H9 (cell line): ENCODE results near the gene GDI2. TPM values are rescaled to one million over a fixed set of nuclear protein-coding genes. Genes with fewer than 3 reads are reported as not detected.

Experiments
- DNase-seq: peaks from one replicate; pipeline ENCODE4 v3.0.0-alpha.2; 2017
- H2AFZ ChIP-seq: one replicate; pipeline ENCODE4 v1.6.1; 2013; ENCODE audit warnings: mild to moderate bottlenecking, low read length, control low read depth, moderate library complexity
- H2AK5ac ChIP-seq: 2 replicates; pipeline ENCODE4 v1.6.1; 2013; ENCODE audit warnings: low read length, control low read depth, mixed read lengths; ENCODE audit not compliant: insufficient read length
- H2BK120ac ChIP-seq: one replicate; pipeline ENCODE4 v1.6.1; 2013; ENCODE audit warnings: low read depth, mild to moderate bottlenecking, low read length, control low read depth, inconsistent platforms; ENCODE audit not compliant: poor library complexity, severe bottlenecking
- H2BK12ac ChIP-seq: 2 replicates; pipeline ENCODE4 v1.6.1; 2013; ENCODE audit warnings: low read length, control low read depth, mixed read lengths, low read depth; ENCODE audit not compliant: insufficient read length
- H2BK15ac ChIP-seq: 2 replicates; pipeline ENCODE4 v1.6.1; 2013; ENCODE audit warnings: low read depth, low read length, control low read depth
- H2BK20ac ChIP-seq: one replicate; pipeline ENCODE4 v1.6.1; 2013; ENCODE audit warnings: low read depth, mild to moderate bottlenecking, low read length, control low read depth, inconsistent platforms; ENCODE audit not compliant: poor library complexity, severe bottlenecking
- H2BK5ac ChIP-seq: 2 replicates; pipeline ENCODE4 v1.6.1; 2013; ENCODE audit warnings: low read length, control low read depth, mixed read lengths; ENCODE audit not compliant: insufficient read length
- H3K14ac ChIP-seq: 2 replicates; pipeline ENCODE4 v1.6.1; 2013; ENCODE audit warnings: low read length, control low read depth; ENCODE audit not compliant: insufficient read depth
- H3K18ac ChIP-seq: 2 replicates; pipeline ENCODE4 v1.6.1; 2013; ENCODE audit warnings: low read depth, mild to moderate bottlenecking, mixed read lengths, low read length, control low read depth; ENCODE audit not compliant: insufficient read length
- H3K23ac ChIP-seq: 2 replicates; pipeline ENCODE4 v1.6.1; 2013; ENCODE audit warnings: low read length, control low read depth, mixed read lengths, low read depth; ENCODE audit not compliant: insufficient read length
- H3K23me2 ChIP-seq: 2 replicates; pipeline ENCODE4 v1.6.1; 2013; ENCODE audit warnings: low read depth, mild to moderate bottlenecking, mixed read lengths, low read length, control low read depth; ENCODE audit not compliant: insufficient read length, poor library complexity, severe bottlenecking
- H3K27ac ChIP-seq: 2 replicates; pipeline ENCODE4 v1.5.1; 2013; ENCODE audit warnings: low read length, control low read depth, mixed read lengths, low read depth; ENCODE audit not compliant: insufficient read length
- H3K27me3 ChIP-seq: 2 replicates; pipeline ENCODE4 v1.6.1; 2013; ENCODE audit warnings: low read length, control low read depth, inconsistent platforms; ENCODE audit not compliant: insufficient read depth
- H3K4ac ChIP-seq: 2 replicates; pipeline ENCODE4 v1.6.1; 2013; ENCODE audit warnings: low read depth, mild to moderate bottlenecking, control low read depth, inconsistent platforms, low read length, moderate library complexity
- H3K4me1 ChIP-seq: 2 replicates; pipeline ENCODE4 v1.6.1; 2013; ENCODE audit warnings: low read length, control low read depth, inconsistent platforms; ENCODE audit not compliant: insufficient read depth
- H3K4me2 ChIP-seq: 2 replicates; pipeline ENCODE4 v1.6.1; 2013; ENCODE audit warnings: low read length, control low read depth, mixed read lengths; ENCODE audit not compliant: insufficient read length, insufficient read depth
- H3K56ac ChIP-seq: 2 replicates; pipeline ENCODE4 v1.6.1; 2013; ENCODE audit warnings: low read depth, mild to moderate bottlenecking, mixed read lengths, low read length, control low read depth; ENCODE audit not compliant: insufficient read length
- H3K79me1 ChIP-seq: 2 replicates; pipeline ENCODE4 v1.6.1; 2013; ENCODE audit warnings: low read depth, mild to moderate bottlenecking, moderate library complexity, low read length, control low read depth, inconsistent platforms; ENCODE audit not compliant: insufficient read depth, poor library complexity, severe bottlenecking
- H3K79me2 ChIP-seq: 2 replicates; pipeline ENCODE4 v1.6.1; 2013; ENCODE audit warnings: low read length, control low read depth, inconsistent platforms; ENCODE audit not compliant: insufficient read depth
- H3K9ac ChIP-seq: 2 replicates; pipeline ENCODE4 v1.6.1; 2013; ENCODE audit warnings: low read length, control low read depth, mixed read lengths; ENCODE audit not compliant: insufficient read length; ENCODE audit errors: extremely low read depth
- H3K9me3 ChIP-seq: one replicate; pipeline ENCODE4 v1.6.1; 2013; ENCODE audit warnings: low read depth, low read length, inconsistent platforms; ENCODE audit not compliant: control insufficient read depth
- H3T11ph ChIP-seq: one replicate; pipeline ENCODE4 v1.6.1; 2013; ENCODE audit warnings: mild to moderate bottlenecking, low read length, control low read depth, inconsistent platforms
- H4K20me1 ChIP-seq: one replicate; pipeline ENCODE4 v1.6.1; 2013; ENCODE audit not compliant: control insufficient read depth, insufficient read length, insufficient read depth
- H4K5ac ChIP-seq: 2 replicates; pipeline ENCODE4 v1.6.1; 2013; ENCODE audit warnings: low read depth, mild to moderate bottlenecking, mixed read lengths, low read length, control low read depth; ENCODE audit not compliant: insufficient read length
- H4K8ac ChIP-seq: replicated peaks from 2 replicates; pipeline ENCODE4 v1.6.1; 2013; ENCODE audit warnings: low read length, control low read depth, mixed read lengths, low read depth; ENCODE audit not compliant: insufficient read length
- H4K91ac ChIP-seq: 2 replicates; pipeline ENCODE4 v1.6.1; 2013; ENCODE audit warnings: low read depth, mild to moderate bottlenecking, moderate library complexity, mixed read lengths, low read length, control low read depth; ENCODE audit not compliant: insufficient read length
- H3K27ac Mint-ChIP-seq, 3 experiments: 2 replicates in 2 of 3; 3 replicates in 1 of 3; pipeline ENCODE4 v1.8.0; 2020 to 2021; ENCODE audit warnings: mixed read lengths in 3 of 3, mild to moderate bottlenecking in 1 of 3, moderate library complexity in 1 of 3
- H3K27me3 Mint-ChIP-seq: 2 replicates; pipeline ENCODE4 v1.8.0; 2021; ENCODE audit warnings: low read depth, mild to moderate bottlenecking, moderate library complexity, mixed read lengths
- H3K36me3 Mint-ChIP-seq, 3 experiments: 2 replicates in 2 of 3; 3 replicates in 1 of 3; pipeline ENCODE4 v1.8.0; 2020 to 2021; ENCODE audit warnings: low read depth in 3 of 3, mixed read lengths in 3 of 3; ENCODE audit not compliant: insufficient read depth in 1 of 3
- H3K4me1 Mint-ChIP-seq, 2 experiments: 2 replicates each; pipeline ENCODE4 v1.8.0; 2020; ENCODE audit warnings: mixed read lengths in 2 of 2
- H3K4me3 Mint-ChIP-seq, 2 experiments: 2 replicates in 1 of 2; 3 replicates in 1 of 2; pipeline ENCODE4 v1.8.0; 2020 to 2021; ENCODE audit warnings: mild to moderate bottlenecking in 2 of 2, mixed read lengths in 2 of 2, moderate library complexity in 1 of 2
- H3K9me3 Mint-ChIP-seq, 2 experiments: 2 replicates in 1 of 2; 3 replicates in 1 of 2; pipeline ENCODE4 v1.8.0; 2020; ENCODE audit warnings: mild to moderate bottlenecking in 2 of 2, mixed read lengths in 2 of 2, moderate library complexity in 1 of 2
- WGBS: extraction: QIAGEN DNeasy Blood & Tissue Kit; methylation state at CpG from one replicate; pipeline ENCODE4 v1.1.7; 2013; ENCODE audit warnings: missing lambda C conversion rate, low lambda C conversion rate, mixed read lengths; ENCODE audit not compliant: insufficient read length; ENCODE audit errors: extremely low coverage; 5-methylcytosine and 5-hydroxymethylcytosine counted together
- total RNA-seq: library from RNA; stranded (reverse); gene quantifications from 2 replicates; pipeline ENCODE4 v1.2.1, GENCODE V29; 2021
- TF ChIP-seq, protein P1 (sequence below): fragments of 200-600 bp; sonication (generic); conservative IDR thresholded peaks from 3 replicates; pipeline ENCODE4 v1.8.0; 2021; ENCODE audit warnings: antibody characterized with exemption, mild to moderate bottlenecking

Gene GDI2
- total RNA-seq, 1 experiment from 2014 or later, result 351 TPM

DNA sequence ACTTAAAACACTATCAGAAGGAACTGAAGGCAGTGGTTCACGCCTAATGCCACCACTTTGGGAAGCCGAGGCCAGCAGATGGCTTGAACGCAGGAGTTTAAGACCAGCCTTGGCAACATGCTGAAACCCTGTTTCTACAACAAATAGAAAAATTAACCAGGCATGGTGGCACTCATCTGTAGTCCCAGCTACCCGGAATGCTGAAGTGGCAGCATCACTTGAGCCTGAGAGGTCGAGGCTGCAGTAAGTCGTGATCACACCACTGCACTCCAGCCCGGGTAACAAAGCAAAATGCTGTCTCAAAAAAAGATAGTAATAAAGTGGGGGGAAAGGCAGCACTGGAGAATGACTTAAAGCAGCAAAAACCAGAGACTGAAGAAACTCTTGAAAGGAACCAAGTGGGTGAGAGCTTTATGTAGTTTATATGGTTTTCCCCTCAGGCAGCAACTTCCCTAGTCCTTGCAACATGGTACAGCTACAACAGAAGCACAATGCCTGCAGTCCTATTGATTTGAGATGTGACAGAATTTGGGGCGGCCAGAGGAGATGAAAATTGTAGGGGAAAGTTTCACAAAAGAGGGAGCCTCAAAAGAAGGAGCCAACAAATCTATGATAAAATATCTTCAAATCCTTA, 38.1 kb downstream of the GDI2 start:
- H4K8ac ChIP-seq, result no peak overlapping the region
- H2BK20ac ChIP-seq, result no peak overlapping the region
- H3K4me1 Mint-ChIP-seq, result peaks cover 16% of the 10 kb centered on the region in 2 experiments
- no peak overlapping the region for H4K91ac ChIP-seq
- H3K4ac ChIP-seq, result no peak overlapping the region
- no CpG with 5 or more reads among the region's 8 CpGs for WGBS
- H3K27me3 Mint-ChIP-seq, result no peaks in the 10 kb centered on the region; the same call in 1 of the 2 replicates
- H3K56ac ChIP-seq, result no peak overlapping the region
- H3K9me3 Mint-ChIP-seq, result no peaks in the 10 kb centered on the region
- H2BK120ac ChIP-seq, result no peak overlapping the region
- H3T11ph ChIP-seq, result no peak overlapping the region
- H4K20me1 ChIP-seq, result no peaks in the 10 kb centered on the region
- no peak overlapping the region for H3K27ac ChIP-seq
- peaks cover 9% of the 10 kb centered on the region for H3K79me1 ChIP-seq
- no peak overlapping the region for H3K4me2 ChIP-seq
- H3K18ac ChIP-seq, result no peak overlapping the region
- no peak overlapping the region for H2AK5ac ChIP-seq
- no peak overlapping the region for H2BK5ac ChIP-seq
- H3K4me3 Mint-ChIP-seq, result no peak overlapping the region
- no peak for DNase-seq
- no peaks in the 10 kb centered on the region for H3K9me3 ChIP-seq
- no peak overlapping the region for H4K5ac ChIP-seq
- no peak overlapping the region for H3K23ac ChIP-seq
- no peak overlapping the region for H3K14ac ChIP-seq
- H3K9ac ChIP-seq, result no peak overlapping the region
- peak overlapping the region; percentile 33 to 93 (median 60); a peak in 3 of 7 replicates for H3K27ac Mint-ChIP-seq
- TF ChIP-seq, protein P1, sequence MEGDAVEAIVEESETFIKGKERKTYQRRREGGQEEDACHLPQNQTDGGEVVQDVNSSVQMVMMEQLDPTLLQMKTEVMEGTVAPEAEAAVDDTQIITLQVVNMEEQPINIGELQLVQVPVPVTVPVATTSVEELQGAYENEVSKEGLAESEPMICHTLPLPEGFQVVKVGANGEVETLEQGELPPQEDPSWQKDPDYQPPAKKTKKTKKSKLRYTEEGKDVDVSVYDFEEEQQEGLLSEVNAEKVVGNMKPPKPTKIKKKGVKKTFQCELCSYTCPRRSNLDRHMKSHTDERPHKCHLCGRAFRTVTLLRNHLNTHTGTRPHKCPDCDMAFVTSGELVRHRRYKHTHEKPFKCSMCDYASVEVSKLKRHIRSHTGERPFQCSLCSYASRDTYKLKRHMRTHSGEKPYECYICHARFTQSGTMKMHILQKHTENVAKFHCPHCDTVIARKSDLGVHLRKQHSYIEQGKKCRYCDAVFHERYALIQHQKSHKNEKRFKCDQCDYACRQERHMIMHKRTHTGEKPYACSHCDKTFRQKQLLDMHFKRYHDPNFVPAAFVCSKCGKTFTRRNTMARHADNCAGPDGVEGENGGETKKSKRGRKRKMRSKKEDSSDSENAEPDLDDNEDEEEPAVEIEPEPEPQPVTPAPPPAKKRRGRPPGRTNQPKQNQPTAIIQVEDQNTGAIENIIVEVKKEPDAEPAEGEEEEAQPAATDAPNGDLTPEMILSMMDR, result no peak
- H3K4me1 ChIP-seq, result no peaks in the 10 kb centered on the region
- peaks cover 39 to 87% (median 64%) of the 10 kb centered on the region in 3 experiments; a peak in 6 of 7 replicates for H3K36me3 Mint-ChIP-seq
- H2AFZ ChIP-seq, result no peak overlapping the region
- no peak overlapping the region for H2BK12ac ChIP-seq
- no peak overlapping the region for H2BK15ac ChIP-seq
- H3K27me3 ChIP-seq, result no peaks in the 10 kb centered on the region
- no peaks in the 10 kb centered on the region for H3K23me2 ChIP-seq
- H3K79me2 ChIP-seq, result peaks cover 27% of the 10 kb centered on the region
